Type B pancreatic cell (in vitro differentiated cells): ENCODE results near the gene PCDHA2. TPM values are rescaled to one million over a fixed set of nuclear protein-coding genes. Genes with fewer than 3 reads are reported as not detected.
"Not testable (repeated sequence)": the region's sequence is repeated elsewhere in the genome, so short reads cannot be mapped to it uniquely, and the experiment has no call there.

Experiments
- DNase-seq: peaks from one replicate; pipeline ENCODE4 v3.0.0; 2021; ENCODE audit warnings: mixed read lengths; ENCODE audit not compliant: unreplicated experiment; ENCODE audit errors: extremely low spot score
- H3K27ac Mint-ChIP-seq: 2 replicates; pipeline ENCODE4 v1.8.0; 2021; ENCODE audit warnings: mild to moderate bottlenecking, mixed read lengths
- H3K27me3 Mint-ChIP-seq: 2 replicates; pipeline ENCODE4 v1.8.0; 2021; ENCODE audit warnings: mixed read lengths
- H3K36me3 Mint-ChIP-seq: 2 replicates; pipeline ENCODE4 v1.8.0; 2021; ENCODE audit warnings: mixed read lengths
- H3K4me1 Mint-ChIP-seq: one replicate; pipeline ENCODE4 v1.8.0; 2021; ENCODE audit warnings: mixed read lengths; ENCODE audit not compliant: unreplicated experiment
- H3K4me3 Mint-ChIP-seq: 2 replicates; pipeline ENCODE4 v1.8.0; 2021; ENCODE audit warnings: mild to moderate bottlenecking, mixed read lengths
- H3K9me3 Mint-ChIP-seq: 2 replicates; pipeline ENCODE4 v1.8.0; 2021; ENCODE audit warnings: mixed read lengths
- CTCF ChIP-seq: fragments of 200-600 bp; sonication (generic); conservative IDR thresholded peaks from 2 replicates; pipeline ENCODE4 v1.5.0; 2021; ENCODE audit warnings: antibody characterized with exemption, mild to moderate bottlenecking
- total RNA-seq: library from RNA; stranded (reverse); gene quantifications from 2 replicates; pipeline ENCODE4 v1.2.1, GENCODE V29; 2021; ENCODE audit warnings: low replicate concordance

The PCDHA2 gene
- total RNA-seq, 1 donor from 2014 or later: 1.0 TPM

- Mint-ChIP-seq H3K9me3 (peaks cover 5% of the 10 kb centered on the region), H3K4me3 (peak within 1 kb of the TSS; percentile 74), H3K27ac (no peak within 1 kb of the TSS), H3K4me1 (no peaks in the 10 kb centered on the region), H3K27me3 (no peaks in the 10 kb centered on the region), H3K36me3 (peaks cover 12% of the 10 kb centered on the region)
- no peak for TF ChIP-seq CTCF
- DNase-seq: no peak
Observed at GRCh38 chr5:140800816-140801493, 6.3 kb downstream of the PCDHA2 start, which contains the start of gene PCDHA3. Gene PCDHA3, plus strand, starts transcription at chr5:140801057.

- Mint-ChIP-seq H3K27me3 (no peaks in the 10 kb centered on the region), H3K27ac (no peak overlapping the region)
Observed at GRCh38 chr5:140801494-140801841, 6.8 kb downstream of the PCDHA2 start.

GRCh38 chr5:140802381-140802780, 7.7 kb downstream of the PCDHA2 start:
- peaks cover 12% of the 10 kb centered on the region for H3K36me3 Mint-ChIP-seq
- not testable (repeated sequence) for H3K9me3 Mint-ChIP-seq, DNase-seq, H3K27me3 Mint-ChIP-seq, H3K27ac Mint-ChIP-seq, H3K4me3 Mint-ChIP-seq, H3K4me1 Mint-ChIP-seq

More at GRCh38 chr5:140801494-140801841, 6.8 kb downstream of the PCDHA2 start:
- TF ChIP-seq CTCF: no peak
- DNase-seq: no peak
- H3K4me3 Mint-ChIP-seq: no peak overlapping the region
- H3K36me3 Mint-ChIP-seq: peaks cover 12% of the 10 kb centered on the region
- peaks cover 5% of the 10 kb centered on the region for H3K9me3 Mint-ChIP-seq
- H3K4me1 Mint-ChIP-seq: no peaks in the 10 kb centered on the region

- no peak overlapping the region for H3K4me3 Mint-ChIP-seq
- DNase-seq: no peak
- no peak for TF ChIP-seq CTCF
- H3K9me3 Mint-ChIP-seq: peaks cover 9% of the 10 kb centered on the region
- H3K36me3 Mint-ChIP-seq: peaks cover 16% of the 10 kb centered on the region
- no peak overlapping the region for H3K27ac Mint-ChIP-seq
- H3K4me1 Mint-ChIP-seq: peaks cover 5% of the 10 kb centered on the region
- no peaks in the 10 kb centered on the region for H3K27me3 Mint-ChIP-seq
Observed at GRCh38 chr5:140802781-140803271, 8.2 kb downstream of the PCDHA2 start.

- Mint-ChIP-seq H3K27ac (peak within 1 kb of the TSS; percentile 91), H3K36me3 (peaks cover 30% of the 10 kb centered on the region), H3K9me3 (peaks cover 6% of the 10 kb centered on the region), H3K27me3 (no peaks in the 10 kb centered on the region), H3K4me3 (peak within 1 kb of the TSS; percentile 95), H3K4me1 (peaks cover 9% of the 10 kb centered on the region)
- DNase-seq: peak; percentile 79
- TF ChIP-seq CTCF: peak; percentile 78
Observed at GRCh38 chr5:140806834-140807775, 12.5 kb downstream of the PCDHA2 start, which contains the start of gene PCDHA4. Gene PCDHA4, plus strand, starts transcription at chr5:140807068.

- H3K27me3 Mint-ChIP-seq, H3K4me1 Mint-ChIP-seq, DNase-seq, H3K27ac Mint-ChIP-seq: not testable (repeated sequence)
- peak overlapping the region; percentile 95 for H3K4me3 Mint-ChIP-seq
- H3K9me3 Mint-ChIP-seq: peaks cover 15% of the 10 kb centered on the region
- peaks cover 32% of the 10 kb centered on the region for H3K36me3 Mint-ChIP-seq
Observed at GRCh38 chr5:140808241-140808888, 13.7 kb downstream of the PCDHA2 start.
